Ovary (tissue), 3 donors: ENCODE measurements around the gene SFMBT2.

Experiments used
- EP300 ChIP-seq: sonication (generic); formaldehyde crosslinking; IDR thresholded peaks from one replicate; pipeline ENCODE4 v1.6.1; 2017; ENCODE audit warnings: antibody characterized with exemption
- POLR2A ChIP-seq: fragments of 450-650 bp; IDR thresholded peaks from one replicate; pipeline ENCODE4 v1.6.1; 2017; ENCODE audit warnings: antibody characterized with exemption, mild to moderate bottlenecking, moderate library complexity
- TF ChIP-seq, protein P1 (sequence below), 3 donors: fragments of 450-650 bp in 2 of 3; fragments of 200-600 bp in 1 of 3; IDR thresholded peaks; one replicate each; pipeline versions ENCODE4 v1.5.1 to v1.8.0; 2016 to 2022; ENCODE audit warnings: antibody characterized with exemption in 3 of 3, mild to moderate bottlenecking in 1 of 3
- donor health status: DM: no; HTN: no; CAD: no.

- TF ChIP-seq POLR2A (no peak), EP300 (no peak)
- TF ChIP-seq, protein P1, sequence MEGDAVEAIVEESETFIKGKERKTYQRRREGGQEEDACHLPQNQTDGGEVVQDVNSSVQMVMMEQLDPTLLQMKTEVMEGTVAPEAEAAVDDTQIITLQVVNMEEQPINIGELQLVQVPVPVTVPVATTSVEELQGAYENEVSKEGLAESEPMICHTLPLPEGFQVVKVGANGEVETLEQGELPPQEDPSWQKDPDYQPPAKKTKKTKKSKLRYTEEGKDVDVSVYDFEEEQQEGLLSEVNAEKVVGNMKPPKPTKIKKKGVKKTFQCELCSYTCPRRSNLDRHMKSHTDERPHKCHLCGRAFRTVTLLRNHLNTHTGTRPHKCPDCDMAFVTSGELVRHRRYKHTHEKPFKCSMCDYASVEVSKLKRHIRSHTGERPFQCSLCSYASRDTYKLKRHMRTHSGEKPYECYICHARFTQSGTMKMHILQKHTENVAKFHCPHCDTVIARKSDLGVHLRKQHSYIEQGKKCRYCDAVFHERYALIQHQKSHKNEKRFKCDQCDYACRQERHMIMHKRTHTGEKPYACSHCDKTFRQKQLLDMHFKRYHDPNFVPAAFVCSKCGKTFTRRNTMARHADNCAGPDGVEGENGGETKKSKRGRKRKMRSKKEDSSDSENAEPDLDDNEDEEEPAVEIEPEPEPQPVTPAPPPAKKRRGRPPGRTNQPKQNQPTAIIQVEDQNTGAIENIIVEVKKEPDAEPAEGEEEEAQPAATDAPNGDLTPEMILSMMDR (IDR thresholded peaks at IDR 0.05): no peak
Observed at GRCh38 chr10:7119325-7120015, 291.4 kb downstream of the SFMBT2 start.
